IPS-NIHi7 (cell line): ENCODE results near the gene BICD1.

ENCODE experiments used
- DNase-seq: peaks from one replicate; pipeline ENCODE4 v3.0.0; 2012; ENCODE audit warnings: mixed read lengths; ENCODE audit errors: extremely low spot score

BICD1 gene

DNA sequence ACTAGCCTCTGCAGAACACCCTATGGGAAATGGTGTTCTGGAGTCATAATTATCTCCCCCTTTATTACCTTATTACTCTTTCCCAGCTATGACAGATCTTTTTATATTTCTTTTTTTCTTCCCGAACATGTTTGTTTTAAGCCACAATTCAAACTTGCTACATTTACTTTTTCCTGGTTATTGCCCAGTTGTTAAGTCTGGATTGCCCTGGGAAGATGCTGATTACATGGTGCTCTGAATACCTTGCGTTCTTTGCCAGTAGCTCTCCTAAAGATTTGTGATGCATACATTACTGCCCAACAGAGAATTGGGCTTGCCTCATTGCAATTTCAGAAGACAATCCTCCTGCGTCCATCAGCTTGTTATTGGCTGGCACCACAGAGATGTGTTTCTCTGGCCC, 174.5 kb downstream of the BICD1 start:
- DNase-seq = no peak

DNA sequence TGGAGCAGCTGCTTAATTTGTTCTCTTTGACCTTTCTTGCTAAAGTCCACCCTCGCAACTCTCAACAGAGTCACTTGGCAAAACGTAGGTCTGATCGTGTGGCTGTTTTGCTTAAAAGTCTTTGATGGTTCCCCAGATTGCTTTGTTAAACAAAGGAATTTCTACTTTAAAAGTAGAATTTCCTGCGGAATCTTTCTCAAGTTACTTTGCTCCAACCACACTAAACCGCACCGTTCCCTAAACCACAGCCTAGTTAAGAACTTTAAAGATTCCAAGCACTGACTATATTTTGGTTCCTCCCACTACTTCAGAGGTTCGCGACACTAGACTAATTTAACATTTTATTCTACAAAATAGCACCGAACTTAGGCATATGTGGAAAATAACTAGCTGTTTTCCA, 177.9 kb downstream of the BICD1 start:
- DNase-seq = no peak

DNA sequence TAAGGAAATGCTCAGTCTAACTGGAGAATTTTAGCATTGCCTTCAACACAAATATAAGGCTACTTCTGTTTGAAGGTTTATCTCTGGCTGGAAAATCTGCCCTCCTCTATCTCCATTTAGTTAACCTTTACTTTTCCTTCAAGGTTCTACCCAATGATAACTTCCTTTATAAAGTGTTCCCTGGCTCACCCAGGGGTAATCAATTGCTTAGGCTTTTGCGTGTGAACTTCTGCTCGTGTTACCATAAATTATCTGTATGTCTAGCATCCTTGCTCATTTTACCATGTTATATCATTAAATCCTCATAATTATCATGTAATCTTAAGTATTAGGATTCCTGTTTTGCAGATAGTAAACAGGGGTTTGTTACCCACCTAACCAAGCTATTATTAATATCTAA, 178.4 kb downstream of the BICD1 start:
- no peak for DNase-seq

DNA sequence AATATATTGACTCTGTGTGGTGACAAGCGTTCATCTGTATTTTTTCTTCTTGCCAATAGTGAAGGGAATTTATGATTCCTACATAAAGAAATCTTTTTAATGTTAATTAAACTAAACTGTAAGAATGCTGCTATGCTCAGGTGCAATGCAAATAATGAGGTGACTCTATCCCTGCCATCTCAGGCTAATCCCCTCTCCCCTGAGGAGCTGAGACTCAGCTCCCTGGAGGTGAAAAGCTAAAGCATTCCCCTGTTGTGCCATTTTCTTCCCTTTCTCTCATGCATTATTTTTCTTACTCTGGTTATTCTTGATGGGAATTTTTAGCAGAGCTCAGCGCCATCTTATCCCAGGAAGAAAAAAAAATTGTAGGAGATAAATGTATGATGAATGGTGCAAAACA, 178.8 kb downstream of the BICD1 start:
- DNase-seq = peak; percentile 47

DNA sequence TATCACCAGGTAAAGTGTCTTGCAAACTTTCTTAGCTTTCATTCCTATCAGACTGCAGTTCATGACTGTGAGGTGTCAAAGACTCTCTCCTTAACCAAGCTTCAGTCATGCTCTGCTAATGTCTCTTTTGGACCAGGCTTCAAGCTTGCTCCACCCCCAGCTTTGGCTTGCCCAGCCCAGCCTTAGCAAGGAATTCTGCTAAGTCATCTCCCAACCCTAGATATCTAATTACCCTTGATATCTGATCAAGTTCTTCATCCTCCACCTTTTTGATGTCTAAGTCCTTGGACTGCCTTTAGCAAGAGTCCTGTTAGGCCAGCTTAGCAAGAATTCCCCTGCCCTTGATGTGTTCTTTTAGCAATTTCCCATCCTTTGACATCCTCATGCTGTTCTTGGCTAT, 183.8 kb downstream of the BICD1 start:
- no peak for DNase-seq

DNA sequence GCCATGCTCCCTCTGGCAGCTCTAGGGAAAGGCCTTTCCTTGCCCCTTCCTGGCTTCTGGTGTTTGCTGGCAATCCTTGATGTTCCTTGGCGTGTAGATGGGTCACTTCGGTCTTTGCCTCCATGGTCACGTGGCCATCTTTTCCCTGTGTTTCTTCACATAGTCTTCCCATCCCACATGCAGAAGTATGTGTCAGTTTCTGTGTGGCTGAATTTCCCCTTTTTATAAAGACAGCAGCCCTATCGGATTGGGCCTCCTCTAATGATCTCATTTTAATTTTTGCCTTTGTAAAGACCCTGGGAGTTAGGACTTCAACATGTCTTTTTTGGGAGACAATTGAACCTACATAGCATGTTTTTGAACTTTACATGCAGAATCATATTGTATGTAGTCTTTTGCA, 185.5 kb downstream of the BICD1 start:
- no peak for DNase-seq

DNA sequence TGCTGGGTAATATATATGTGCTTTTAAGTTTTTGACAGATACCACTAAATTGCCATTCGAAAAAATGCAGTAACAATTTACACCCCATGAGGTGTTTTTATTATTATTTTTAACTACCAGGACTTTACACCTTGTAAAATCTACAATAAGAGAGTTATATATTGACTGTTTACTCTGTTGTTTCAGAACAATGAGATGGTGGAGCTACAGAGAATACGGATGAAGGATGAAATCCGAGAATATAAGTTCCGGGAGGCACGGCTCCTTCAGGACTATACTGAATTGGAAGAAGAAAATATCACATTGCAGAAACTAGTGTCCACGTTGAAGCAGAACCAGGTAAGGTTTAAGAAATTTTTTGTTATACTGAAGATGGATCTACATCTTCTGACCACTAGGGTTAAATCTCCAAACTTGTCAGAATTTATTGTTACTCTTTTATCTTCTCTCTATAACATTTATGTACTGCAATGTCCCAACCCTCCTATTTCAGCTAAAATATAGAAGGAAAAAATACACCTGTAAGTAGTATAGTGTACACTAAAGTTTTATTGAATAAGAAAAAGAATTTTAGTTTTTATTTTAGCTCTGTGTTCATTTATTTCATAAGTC, 187.3 kb downstream of the BICD1 start:
- DNase-seq = no peak

DNA sequence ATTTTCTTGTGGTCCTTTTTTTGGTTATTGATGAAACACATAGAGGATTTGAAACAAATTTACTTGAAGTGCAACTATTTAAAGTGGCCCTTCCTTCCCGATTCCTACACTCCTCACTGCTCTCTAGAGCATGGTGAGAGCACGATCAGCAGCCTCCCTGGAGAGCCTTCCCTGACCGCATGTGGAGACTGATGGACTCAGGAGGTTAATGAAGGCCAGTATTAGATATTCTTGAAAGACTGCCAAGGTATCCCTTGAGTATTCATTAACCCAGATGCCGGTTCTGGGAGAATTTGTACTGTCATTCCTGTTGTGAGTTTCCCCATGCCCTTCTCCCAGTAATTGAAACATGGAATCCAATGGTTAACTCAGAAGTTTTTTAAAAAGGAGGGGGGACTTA, 189.9 kb downstream of the BICD1 start:
- no peak for DNase-seq

DNA sequence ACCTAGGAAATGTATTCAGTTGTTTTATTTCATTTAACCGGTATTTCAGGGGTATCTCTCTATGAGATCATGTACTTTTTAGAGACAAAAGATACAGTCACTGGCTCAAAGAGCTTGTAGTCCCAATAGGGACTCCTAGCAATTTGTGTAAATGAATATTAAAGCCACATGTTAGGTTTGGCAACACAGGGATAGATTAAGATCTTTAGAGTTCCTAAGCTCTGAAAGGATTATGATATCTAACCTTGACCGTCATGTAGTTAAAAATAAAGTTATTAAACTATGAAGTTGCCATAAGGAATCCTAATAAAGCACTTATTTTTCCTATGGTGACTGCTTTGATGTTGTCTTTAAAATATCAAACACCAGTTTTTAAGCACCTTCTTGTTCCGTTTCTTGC, 192.3 kb downstream of the BICD1 start:
- no peak for DNase-seq

DNA sequence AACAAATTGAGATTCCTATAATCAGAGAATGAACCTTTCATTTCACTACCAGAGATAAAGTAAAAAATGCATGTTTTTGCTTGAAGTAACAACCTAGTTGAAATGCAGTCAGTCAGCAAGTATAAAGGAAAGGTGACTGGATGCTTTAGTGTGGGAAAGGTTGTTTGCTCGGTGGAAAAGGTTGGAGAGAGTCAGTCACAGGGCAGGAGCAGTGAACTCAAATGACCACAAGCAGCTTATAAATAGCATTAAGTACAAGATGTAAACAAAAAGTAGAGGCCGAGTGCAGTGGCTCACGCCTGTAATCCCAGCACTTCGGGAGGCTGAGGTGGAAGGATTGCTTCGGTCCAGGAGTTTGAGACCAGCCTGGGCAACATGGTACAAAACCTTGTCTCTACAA, 194.6 kb downstream of the BICD1 start:
- no peak for DNase-seq

DNA sequence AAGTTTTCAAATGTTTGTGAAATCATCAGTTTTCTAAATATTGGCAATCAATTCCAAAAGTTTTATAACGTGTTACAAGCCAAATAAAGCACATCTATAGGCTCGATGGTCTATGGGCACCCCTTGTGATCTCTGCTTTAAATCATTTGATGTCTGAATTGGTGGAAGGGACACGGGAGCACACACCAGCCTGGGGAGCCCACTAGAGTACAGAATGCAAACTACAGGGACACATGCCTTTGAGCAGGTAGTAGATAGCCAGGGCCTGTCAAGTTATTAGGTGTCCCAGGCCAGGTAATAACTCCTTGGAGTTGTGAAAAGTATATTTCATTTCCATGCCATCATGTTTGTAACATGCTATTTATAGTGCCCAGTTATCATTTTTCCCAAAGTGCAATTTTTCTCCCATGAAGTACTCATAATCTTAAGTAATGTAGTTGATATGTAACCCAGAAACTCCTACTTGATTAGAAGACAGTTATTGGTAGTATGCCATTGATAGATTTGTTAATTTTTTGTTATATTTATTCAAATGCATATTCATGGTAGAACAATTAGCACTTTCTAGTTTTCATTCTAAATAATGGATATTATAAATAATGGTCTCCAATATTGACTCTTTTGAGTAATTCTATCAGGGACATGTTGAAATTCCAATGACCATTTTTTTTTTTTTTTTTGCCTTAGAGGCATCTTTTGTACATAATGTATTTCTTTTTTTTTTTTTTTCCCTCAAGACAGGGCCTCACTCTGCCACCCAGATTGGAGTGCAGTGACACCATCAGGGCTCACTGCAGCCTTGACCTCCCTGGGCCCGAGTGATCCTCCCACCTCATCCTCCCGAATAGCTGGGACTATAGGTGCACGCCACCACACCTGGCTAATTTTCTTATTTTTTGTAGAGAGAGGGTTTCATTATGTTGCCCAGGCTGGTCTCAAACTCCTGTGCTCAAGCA, 195.8 kb downstream of the BICD1 start:
- peak; percentile 81 for DNase-seq

DNA sequence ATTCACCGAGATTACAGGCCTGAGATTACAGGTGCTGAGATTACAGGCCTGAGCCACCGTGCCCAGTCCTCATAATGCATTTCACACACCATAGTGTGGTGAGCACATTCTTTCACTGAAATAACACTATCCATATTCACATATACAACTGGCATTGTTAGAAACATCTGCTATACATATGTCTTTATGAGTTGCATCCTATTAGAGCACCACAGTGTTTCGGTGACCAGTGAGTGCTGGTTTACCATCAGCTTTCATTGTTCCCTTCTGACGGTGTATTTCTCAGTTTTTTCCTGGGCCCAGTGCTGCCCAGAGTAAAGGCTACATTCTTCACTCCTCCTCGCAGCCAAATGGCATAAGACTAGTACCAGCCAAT, 196.5 kb downstream of the BICD1 start:
- DNase-seq = no peak

DNA sequence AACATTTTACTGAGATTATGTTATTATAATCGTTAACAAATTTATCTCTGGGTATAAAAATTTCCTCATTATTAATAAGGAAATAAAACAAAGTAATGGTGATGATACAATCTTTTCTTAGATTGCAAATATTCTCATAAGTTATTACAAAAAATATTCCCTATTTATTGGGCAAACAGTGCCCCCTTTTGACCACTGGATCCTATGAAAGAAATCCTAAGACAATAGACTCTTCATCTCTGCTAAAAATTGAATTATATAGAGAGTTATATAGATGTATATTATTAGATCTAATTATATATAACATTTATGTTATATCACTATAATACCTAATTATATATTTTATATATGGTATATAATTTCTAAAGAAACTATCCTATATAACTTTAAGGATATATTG, 198.5 kb downstream of the BICD1 start:
- DNase-seq = no peak

DNA sequence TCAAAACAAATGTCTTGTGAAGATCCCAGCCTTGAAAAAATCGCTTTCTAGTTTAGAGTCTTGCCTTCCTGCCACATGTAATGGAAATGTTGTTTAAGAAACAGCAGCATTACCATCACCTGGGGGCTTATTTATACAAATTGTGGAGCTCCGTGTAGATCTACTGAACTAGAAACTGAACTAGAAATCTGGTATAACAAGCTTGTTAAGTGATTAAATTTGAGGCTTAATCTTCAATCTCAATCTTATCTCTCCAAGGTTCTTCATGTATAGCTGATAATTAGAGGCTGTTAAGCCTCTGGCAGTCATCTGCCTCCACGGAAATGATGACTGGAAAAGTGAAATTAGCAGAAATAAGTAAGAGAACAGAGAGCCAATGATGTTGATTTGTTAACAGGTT, 200.7 kb downstream of the BICD1 start:
- no peak for DNase-seq

DNA sequence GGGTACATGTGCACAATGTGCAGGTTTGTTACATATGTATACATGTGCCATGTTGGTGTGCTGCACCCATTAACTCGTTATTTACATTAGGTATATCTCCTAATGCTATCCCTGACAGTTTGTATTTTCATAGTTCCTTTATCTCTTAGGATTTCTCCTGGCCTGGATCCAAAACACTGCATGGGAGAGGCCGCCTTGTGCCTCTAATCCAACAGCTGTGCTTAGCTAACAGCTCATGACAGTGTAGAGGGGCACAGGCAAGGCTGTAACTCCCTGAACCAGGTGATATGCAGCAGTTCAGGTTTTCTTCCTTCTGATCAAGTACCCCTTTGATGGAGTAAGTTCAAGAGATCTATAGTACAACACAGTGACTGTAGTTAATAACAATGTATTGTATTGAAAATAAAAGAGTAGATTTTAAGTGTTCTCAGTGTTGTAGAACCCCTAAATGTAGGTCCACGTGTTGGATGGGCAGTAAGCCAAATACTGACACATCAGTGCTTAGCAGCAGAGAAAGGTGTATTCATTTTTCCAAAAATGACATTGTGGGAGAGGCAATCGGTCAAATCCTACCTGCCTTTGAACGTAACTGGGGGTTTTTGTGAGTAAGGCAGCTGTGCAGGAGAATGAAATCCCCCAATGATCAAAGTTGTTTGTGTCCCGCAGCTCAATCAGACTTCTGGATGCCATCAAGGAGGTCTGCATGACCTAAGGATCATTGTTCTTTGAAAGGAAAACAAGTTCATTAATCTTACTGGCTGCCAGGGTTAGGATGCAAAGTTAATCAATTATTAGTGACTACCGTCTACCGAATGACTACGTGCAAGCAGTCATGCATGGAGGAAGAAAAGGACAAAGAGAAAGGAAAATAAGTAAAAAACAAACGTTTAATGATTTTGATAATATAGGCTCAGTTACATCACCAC, 203.4 kb downstream of the BICD1 start:
- no peak for DNase-seq

DNA sequence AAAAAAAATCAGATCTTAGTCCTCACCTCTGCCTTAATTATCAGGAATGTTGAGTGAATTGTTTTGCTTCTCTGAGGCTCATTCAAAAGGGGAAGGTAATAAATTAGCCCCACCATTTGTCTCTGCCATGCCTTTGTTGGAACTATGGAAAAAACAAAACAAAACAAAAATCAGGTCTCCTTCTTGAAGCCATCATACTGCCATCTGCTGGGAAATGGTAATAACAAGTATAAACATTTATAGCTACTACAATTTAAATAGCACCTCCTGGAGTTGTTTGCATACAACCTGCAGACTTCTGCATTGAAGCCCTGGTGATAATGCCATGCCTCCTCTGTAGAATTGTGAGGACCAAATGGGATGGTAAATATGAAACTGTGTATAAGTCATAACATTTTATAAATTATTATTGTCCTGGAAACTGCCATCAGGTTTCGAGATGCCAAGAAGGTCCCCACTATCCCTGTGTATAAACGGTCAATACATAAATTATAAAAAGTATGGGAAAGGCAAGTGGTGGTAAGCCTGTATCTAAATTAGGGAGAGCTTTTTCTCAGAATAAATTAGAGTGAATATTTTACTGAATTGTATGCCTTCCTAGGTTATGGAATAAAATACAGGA, 205.5 kb downstream of the BICD1 start:
- DNase-seq = peak; percentile 41

DNA sequence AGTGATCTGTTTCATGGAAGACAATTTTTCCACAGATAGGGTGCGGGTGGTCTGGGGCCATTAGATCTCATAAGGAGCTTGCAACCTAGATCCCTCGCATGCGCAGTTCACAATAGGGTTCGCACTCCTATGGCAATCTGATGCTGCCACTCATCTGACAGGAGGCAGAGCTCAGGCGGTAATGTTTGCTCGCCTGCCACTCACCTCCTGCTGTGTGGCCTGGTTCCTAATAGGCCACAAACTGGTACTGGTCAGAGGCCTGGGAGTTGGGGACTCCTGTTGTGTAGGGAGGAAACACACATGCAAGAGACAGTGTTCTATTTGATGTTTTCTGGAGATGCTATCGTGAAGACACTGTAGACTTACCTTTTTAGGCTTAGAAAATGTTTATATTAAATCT, 215.7 kb downstream of the BICD1 start:
- no peak for DNase-seq

DNA sequence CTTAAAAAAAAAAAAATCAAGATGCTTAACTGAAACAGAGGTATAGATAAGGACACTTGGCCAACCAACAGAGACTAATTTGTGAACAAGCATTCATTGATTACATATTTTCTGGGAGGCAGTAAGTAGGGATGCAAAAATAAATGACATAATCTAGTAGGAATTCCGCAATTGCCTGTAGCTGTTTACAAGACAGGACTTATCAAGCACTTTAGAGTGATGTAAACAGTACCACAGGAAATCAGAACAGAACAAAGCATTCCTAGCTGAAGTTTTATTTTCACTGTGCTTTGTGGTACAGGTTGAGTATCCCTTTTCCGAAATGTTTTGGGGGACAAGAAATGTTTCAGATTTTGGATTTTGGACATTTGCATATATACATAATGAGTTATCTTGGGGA, 224.5 kb downstream of the BICD1 start:
- DNase-seq = peak; percentile 14

DNA sequence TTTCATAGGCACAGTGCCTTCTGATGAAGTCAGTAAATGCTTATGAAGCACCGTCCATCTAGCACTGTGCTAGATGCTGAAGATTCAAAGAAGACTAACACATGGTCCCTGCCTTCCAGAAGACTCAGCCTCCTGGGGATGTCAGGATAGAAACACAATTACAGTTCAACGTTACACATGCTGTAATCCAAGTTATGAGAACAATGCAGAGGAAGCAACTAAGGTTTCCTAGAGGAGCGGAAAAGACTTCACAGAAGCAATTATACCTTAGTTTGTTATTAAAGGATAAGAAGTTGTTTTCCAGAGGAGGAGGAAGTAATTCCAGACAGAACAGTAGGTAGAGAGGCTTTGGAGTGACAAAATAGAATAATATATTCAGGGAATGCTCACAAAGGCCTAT, 225.8 kb downstream of the BICD1 start:
- DNase-seq = no peak

DNA sequence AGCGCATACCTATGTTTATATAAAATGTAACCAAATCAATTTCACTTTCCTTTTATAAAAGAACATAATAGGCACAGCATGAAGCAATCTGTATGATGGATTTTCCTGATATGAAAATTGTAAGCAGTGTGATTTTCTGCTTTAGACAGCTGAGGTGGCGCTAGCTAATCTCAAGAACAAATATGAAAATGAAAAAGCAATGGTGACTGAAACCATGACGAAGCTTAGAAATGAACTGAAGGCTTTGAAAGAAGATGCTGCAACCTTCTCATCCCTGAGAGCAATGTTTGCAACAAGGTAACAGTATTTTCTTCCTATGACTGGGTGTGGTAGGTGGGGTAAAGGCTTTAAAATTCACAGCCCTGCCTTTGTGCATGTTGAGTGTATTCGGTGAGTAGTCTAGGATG, 227.7 kb downstream of the BICD1 start:
- DNase-seq = no peak

DNA sequence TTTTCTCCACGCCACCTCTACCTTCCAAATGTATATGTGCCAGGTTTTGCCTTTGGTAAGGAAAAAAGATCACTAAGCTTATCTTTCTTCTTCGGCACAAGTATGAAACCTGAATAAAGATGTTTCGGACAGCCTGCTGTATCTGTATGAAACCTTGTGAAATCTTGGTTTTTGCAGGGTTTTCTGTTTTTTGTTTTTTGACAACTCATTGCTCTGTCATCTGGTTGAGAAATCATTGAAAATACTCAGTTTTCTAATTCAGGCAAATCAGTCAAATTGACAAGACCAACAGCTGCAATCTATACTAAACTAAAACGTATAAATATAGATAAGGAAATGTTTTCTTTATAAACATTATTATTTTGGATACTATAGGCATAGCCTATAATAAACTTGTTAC, 229.6 kb downstream of the BICD1 start:
- no peak for DNase-seq

DNA sequence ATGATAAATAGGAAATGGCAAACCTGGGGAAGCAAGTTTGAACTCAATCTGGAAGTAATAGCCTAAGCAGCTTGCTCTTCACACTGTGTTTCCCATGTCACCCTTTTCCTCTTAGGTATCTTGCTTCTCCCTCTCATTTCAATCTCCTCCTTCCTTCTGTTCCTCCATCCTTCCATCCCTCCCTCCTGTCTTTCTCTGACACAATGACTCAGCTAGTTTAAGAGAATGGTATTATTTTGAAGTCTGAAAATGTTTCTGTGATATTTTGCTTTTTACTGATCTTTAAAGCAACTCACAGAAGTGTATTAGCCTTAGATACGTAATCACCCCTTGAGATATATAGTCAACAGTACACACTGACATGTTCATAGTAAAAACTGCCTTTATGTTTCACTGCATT, 236.8 kb downstream of the BICD1 start:
- no peak for DNase-seq
